Activated CD8-positive, alpha-beta memory T cell treated with anti-CD3 and anti-CD28 coated beads for 48 hours (primary cell): Measurements from ENCODE around the gene UBE2E2.

Source experiments
- DNase-seq, 3 experiments: peaks; one replicate each; pipeline ENCODE4 v3.0.0-alpha.2; 2020; ENCODE audit warnings: low read depth in 2 of 3, low spot score in 2 of 3

UBE2E2 gene

GRCh38 chr3:23193831-23194230, 9.3 kb upstream of the UBE2E2 start:
- DNase-seq: no peak

- DNase-seq: no peak
Observed at GRCh38 chr3:23198801-23199200, 4.3 kb upstream of the UBE2E2 start.

GRCh38 chr3:23199649-23200048, 3.5 kb upstream of the UBE2E2 start:
- DNase-seq: no peak

- no peak for DNase-seq
Observed at GRCh38 chr3:23201154-23201838, 1.8 kb upstream of the UBE2E2 start.

DNA sequence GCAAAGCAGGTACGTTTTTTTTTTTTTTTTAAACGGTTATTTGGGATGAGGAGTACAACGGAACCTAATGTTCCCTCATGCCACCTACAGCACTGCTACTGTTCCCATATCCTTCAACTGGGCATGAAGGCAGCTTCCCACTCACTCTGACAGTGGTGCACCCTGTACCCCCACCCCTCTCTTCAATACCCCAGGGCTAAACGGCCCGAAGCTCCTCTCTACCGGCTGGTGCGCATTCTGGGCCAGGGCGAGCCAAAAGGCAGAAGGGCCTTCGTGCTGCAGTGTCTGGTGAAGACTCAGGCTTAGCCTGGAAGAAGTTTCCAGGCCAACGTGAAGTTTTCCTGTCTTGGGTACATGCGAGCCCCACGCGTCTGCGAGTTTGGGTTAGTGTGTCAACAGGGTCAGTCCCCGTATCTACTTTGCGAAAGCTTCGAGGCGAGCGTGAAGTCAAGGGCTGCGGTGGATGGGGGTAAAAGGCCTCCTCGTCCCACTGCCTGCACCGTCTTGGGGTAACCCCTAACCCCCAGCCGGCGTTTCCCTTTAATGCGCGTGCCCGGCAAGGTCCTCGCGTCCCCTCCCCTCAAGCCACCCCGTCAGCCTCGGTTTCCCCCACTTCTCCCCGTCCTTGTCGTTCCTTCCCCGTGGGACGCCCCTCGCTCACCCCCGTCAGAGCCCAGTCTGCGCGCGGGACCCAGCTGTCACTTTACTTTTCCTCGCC, 765 bp upstream of the UBE2E2 start:
- peak in 1 of 3 experiments; percentile 12 for DNase-seq

DNA sequence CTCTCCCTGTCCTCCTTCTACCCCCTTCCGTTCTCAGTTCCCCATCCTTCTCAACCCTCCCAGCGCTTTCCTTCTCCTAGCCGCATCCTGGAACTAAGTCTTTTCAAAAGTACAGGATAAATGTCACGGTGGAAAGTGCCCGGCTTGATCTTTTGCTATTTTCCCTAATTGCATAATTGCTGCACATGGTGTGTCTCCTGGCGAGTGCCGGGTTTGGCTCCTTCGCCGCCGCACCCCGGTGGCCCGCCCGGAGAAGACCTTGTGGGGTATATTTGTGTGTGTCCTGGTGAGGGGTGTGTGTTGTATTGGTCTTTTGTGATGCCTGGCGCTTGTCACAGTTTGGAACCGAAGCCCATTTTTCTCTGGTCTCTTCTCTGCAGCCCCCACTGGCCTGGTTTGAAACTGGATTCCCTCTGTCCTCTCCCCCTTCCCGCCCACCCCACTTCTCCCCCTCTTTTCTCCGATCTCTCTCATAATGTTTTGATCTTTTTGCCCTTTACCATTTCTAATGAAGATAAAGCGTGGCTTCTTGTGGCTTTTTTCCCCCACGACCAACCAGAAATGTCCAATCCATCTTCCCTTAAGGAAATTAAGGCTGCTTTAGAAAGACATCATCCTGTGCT, 692 bp downstream of the UBE2E2 start:
- no peak for DNase-seq

DNA sequence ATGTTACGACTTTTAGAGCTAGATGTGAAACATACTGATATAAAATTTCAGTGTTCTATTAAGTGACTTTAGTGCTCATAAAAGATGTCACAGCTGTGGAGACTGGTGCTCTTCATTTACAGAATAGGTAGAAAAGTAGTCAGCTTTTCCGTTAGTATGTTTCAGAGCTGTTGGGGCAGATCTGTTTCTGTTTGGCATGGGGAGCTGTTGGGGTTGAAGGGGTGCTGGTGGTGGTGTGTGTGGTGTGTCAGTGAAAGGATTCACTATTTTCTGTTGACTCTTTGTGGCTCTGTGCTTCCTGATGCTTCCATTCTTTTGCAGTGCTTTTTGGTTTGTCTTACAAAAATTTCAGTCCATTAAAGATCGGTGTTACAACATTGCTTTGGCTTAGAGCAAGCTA, 3.2 kb downstream of the UBE2E2 start:
- DNase-seq: no peak

GRCh38 chr3:23209103-23209502, 6.0 kb downstream of the UBE2E2 start:
- DNase-seq: no peak

GRCh38 chr3:23209747-23210487, 6.8 kb downstream of the UBE2E2 start:
- no peak for DNase-seq

DNA sequence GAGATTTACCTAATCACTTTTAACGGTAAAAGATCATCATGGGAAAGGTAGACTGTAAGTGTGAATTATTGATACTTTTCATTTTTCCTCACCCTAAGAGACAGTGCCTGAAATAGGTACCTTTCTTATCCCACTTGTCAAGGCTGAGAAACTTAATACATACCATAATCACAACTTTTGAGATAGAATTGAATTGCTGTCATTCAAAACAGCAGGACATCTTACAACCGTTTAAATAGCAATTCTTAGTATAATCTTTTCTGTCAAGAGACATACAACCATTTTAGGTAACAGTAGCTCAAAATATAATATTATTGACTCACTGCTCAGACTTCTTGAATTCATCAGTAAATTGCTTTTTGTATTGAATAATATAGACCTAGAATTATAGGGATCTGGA, 10.7 kb downstream of the UBE2E2 start:
- no peak for DNase-seq

DNA sequence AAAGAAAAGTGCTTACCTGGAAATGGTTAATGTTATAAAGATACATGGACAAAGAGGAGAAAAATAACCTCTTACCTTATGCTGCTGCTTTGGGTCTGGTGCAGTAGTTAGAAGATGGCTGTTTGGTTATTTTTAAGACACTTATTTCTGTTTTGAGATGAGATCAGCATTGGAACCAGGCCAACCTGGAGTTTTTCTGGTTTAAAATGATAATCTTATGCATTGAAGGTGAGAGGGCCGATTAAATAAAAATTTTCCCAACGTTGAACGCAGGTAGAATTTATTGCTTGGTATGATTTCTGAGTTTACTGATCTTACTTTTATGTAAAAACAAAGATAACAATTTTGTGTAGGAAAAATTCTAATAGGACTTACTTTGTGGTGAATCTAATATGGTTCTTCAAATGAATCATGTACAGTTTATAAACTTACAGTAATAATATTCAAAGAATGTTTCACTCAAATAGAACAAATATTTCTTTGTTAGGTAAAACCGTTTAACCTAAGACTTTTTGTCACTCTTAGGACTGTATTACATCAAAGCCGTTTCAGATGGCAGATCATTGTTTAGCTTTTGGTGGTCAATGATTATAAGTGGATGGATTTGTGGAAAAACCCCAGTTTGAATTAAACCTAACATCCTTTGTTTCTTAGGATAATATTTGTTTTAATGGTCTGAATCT, 14.9 kb downstream of the UBE2E2 start:
- no peak for DNase-seq

GRCh38 chr3:23219117-23219516, 16.0 kb downstream of the UBE2E2 start:
- DNase-seq: no peak

GRCh38 chr3:23219552-23219951, 16.4 kb downstream of the UBE2E2 start:
- no peak for DNase-seq

- no peak for DNase-seq
Observed at GRCh38 chr3:23221136-23221535, 18.0 kb downstream of the UBE2E2 start.

- no peak for DNase-seq
Observed at GRCh38 chr3:23232016-23232415, 28.9 kb downstream of the UBE2E2 start.

DNA sequence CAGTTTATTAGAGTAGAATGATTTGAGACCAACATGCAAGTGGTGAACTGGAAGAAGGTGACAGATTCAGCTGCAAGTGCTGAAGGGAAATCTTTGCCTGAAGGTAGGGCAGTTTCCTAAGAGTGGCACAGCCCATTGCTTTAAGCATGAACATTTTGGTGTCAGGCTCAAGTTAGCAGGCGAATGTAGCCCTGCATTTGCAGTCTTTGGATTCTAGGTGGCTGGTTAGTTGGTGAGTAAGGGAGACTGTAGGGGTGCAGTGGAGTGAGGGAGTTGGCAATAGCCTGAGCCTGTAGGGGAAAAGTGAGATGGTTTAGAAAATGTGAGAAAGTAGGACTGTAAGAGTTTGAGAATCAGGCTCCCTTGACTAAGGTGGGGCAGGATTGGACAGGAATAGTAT, 29.7 kb downstream of the UBE2E2 start:
- no peak for DNase-seq

GRCh38 chr3:23235264-23235663, 32.1 kb downstream of the UBE2E2 start:
- DNase-seq: no peak

- DNase-seq: no peak
Observed at GRCh38 chr3:23236890-23237289, 33.8 kb downstream of the UBE2E2 start.

GRCh38 chr3:23238156-23238555, 35.0 kb downstream of the UBE2E2 start:
- DNase-seq: no peak

DNA sequence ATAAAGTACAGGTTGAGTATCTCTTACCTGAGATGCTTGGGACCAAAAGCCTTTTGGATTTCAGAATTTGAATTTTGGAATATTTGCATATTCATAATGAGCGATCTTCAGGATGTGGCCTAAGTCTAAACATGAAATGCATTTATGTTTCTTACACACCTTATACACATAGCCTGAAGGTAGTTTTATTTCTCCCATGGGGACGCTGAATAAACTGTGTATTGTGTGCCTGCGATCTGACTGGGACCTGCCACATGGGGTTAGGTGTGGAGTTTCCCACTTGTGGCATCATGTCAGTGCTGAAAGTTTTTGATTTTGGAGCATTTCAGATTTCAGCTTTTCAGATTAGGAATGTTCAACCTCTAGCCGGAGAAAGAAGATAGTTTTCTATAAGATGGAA, 35.5 kb downstream of the UBE2E2 start:
- DNase-seq: no peak
